Neural cell (in vitro differentiated cells): ENCODE results near the gene KDM1A. TPM values are rescaled to one million over a fixed set of nuclear protein-coding genes. Genes with fewer than 3 reads are reported as not detected.

Experiments used
- H2AFZ ChIP-seq: fragments of 200-600, 300-800 bp; sonication (generic), shearing (Covaris generic); 2 replicates; pipeline ENCODE4 v1.6.0; 2014; ENCODE audit warnings: low read depth, mild to moderate bottlenecking, antibody characterized with exemption, low read length, moderate library complexity
- H3F3A ChIP-seq: fragments of 200-600 bp; shearing (Covaris generic); 2 replicates; pipeline ENCODE4 v1.6.1; 2016; ENCODE audit warnings: mild to moderate bottlenecking, moderate library complexity, mixed read lengths, antibody characterized with exemption, low read length; ENCODE audit not compliant: insufficient read depth, poor library complexity, severe bottlenecking
- H3K27ac ChIP-seq: fragments of 200-600, 300-800 bp; sonication (generic), shearing (Covaris generic); 2 replicates; pipeline ENCODE4 v1.5.1; 2014; ENCODE audit warnings: mild to moderate bottlenecking, low read length, moderate library complexity
- H3K27me3 ChIP-seq: fragments of 300-800, 200-600 bp; sonication (generic), shearing (Covaris generic); 2 replicates; pipeline ENCODE4 v1.6.0; 2014; ENCODE audit warnings: mild to moderate bottlenecking, low read depth, low read length, moderate library complexity; ENCODE audit not compliant: insufficient read depth
- H3K36me3 ChIP-seq: fragments of 300-800, 200-600 bp; sonication (generic), shearing (Covaris generic); 2 replicates; pipeline ENCODE4 v1.5.1; 2014; ENCODE audit warnings: mild to moderate bottlenecking, antibody characterized with exemption, low read length, moderate library complexity; ENCODE audit not compliant: insufficient read depth
- H3K4me2 ChIP-seq: fragments of 300-800, 200-600 bp; sonication (generic), shearing (Covaris generic); 2 replicates; pipeline ENCODE4 v1.6.0; 2014; ENCODE audit warnings: mild to moderate bottlenecking, low read length
- H3K4me3 ChIP-seq: fragments of 300-800, 200-600 bp; sonication (generic), shearing (Covaris generic); 2 replicates; pipeline ENCODE4 v1.5.1; 2014; ENCODE audit warnings: mild to moderate bottlenecking, low read length, moderate library complexity
- H3K79me2 ChIP-seq: fragments of 200-600 bp; shearing (Covaris generic); replicated peaks from 2 replicates; pipeline ENCODE4 v1.6.0; 2014; ENCODE audit warnings: mild to moderate bottlenecking, low read length, moderate library complexity; ENCODE audit not compliant: insufficient read depth
- H3K9ac ChIP-seq: fragments of 300-800, 200-600 bp; sonication (generic), shearing (Covaris generic); 2 replicates; pipeline ENCODE4 v1.6.1; 2016; ENCODE audit warnings: mild to moderate bottlenecking, low read length, mixed read lengths
- H3K9me2 ChIP-seq: fragments of 200-600 bp; shearing (Covaris generic); 2 replicates; pipeline ENCODE4 v1.6.1; 2016; ENCODE audit warnings: mild to moderate bottlenecking, low read length, mixed read lengths; ENCODE audit not compliant: insufficient read depth
- H3K9me3 ChIP-seq: fragments of 200-600, 300-800 bp; sonication (generic), shearing (Covaris generic); 2 replicates; pipeline ENCODE4 v1.6.1; 2016; ENCODE audit warnings: mild to moderate bottlenecking, mixed run types, low read length, moderate library complexity, mixed read lengths
- H4K20me1 ChIP-seq: fragments of 200-600 bp; shearing (Covaris generic); 2 replicates; pipeline ENCODE4 v1.6.1; 2016; ENCODE audit warnings: mild to moderate bottlenecking, mixed run types; ENCODE audit not compliant: insufficient read depth
- EP300 ChIP-seq: fragments of 450-650 bp; conservative IDR thresholded peaks from 2 replicates; pipeline ENCODE4 v1.6.1; 2014; ENCODE audit warnings: antibody characterized with exemption, mild to moderate bottlenecking, moderate library complexity; ENCODE audit not compliant: poor library complexity, severe bottlenecking
- EZH2 ChIP-seq: fragments of 200-600, 300-800 bp; shearing (Covaris generic), sonication (generic); IDR thresholded peaks from 2 replicates; pipeline ENCODE4 v1.6.1; 2014; ENCODE audit warnings: antibody characterized with exemption, low read length, borderline replicate concordance, mild to moderate bottlenecking; ENCODE audit not compliant: insufficient read depth, poor library complexity, severe bottlenecking
- MXI1 ChIP-seq: fragments of 450-650 bp; conservative IDR thresholded peaks from 2 replicates; pipeline ENCODE4 v1.6.1; 2014; ENCODE audit warnings: antibody characterized with exemption, mild to moderate bottlenecking; ENCODE audit not compliant: poor library complexity, severe bottlenecking
- POLR2AphosphoS5 ChIP-seq: IDR thresholded peaks from 2 replicates; pipeline ENCODE4 v1.6.1; 2012
- RAD21 ChIP-seq: fragments of 450-650 bp; conservative IDR thresholded peaks from 2 replicates; pipeline ENCODE4 v1.6.1; 2014; ENCODE audit warnings: antibody characterized with exemption, mild to moderate bottlenecking, moderate library complexity
- SMC3 ChIP-seq: fragments of 450-650 bp; conservative IDR thresholded peaks from 2 replicates; pipeline ENCODE4 v1.6.1; 2014; ENCODE audit warnings: antibody characterized with exemption, mild to moderate bottlenecking, moderate library complexity; ENCODE audit not compliant: poor library complexity
- TAF1 ChIP-seq: IDR thresholded peaks from 2 replicates; pipeline ENCODE4 v1.6.1; 2012; ENCODE audit warnings: low read depth
- polyA plus RNA-seq: library from polyadenylated mRNA; depleted of rRNA; stranded (reverse); fragments of >200 nt; gene quantifications from 2 replicates; pipeline ENCODE4 v1.2.3, GENCODE V29; 2014
- TF ChIP-seq, protein P1 (sequence below): fragments of 450-650 bp; IDR thresholded peaks from 2 replicates; pipeline ENCODE4 v1.5.1; 2014; ENCODE audit warnings: antibody characterized with exemption, mild to moderate bottlenecking, moderate library complexity; ENCODE audit not compliant: poor library complexity, severe bottlenecking
- TF ChIP-seq, protein P2 (sequence below): IDR thresholded peaks from 2 replicates; pipeline ENCODE4 v1.6.1; 2012; ENCODE audit warnings: borderline replicate concordance

Gene KDM1A
- polyA plus RNA-seq, 1 donor from 2014 or later, result 276 TPM

GRCh38 chr1:23066075-23066474 lies 46.8 kb downstream of the KDM1A start:
- Histone ChIP-seq H3K4me3 (no peak overlapping the region), H3K9ac (no peak overlapping the region), H3F3A (no peaks in the 10 kb centered on the region), H2AFZ (no peak overlapping the region), H3K27ac (no peak overlapping the region), H3K9me2 (no peaks in the 10 kb centered on the region), H3K36me3 (peaks cover 20% of the 10 kb centered on the region), H3K79me2 (peaks cover 15% of the 10 kb centered on the region), H3K27me3 (no peaks in the 10 kb centered on the region), H3K4me2 (no peak overlapping the region), H4K20me1 (no peaks in the 10 kb centered on the region), H3K9me3 (no peaks in the 10 kb centered on the region)
- TF ChIP-seq, protein P1, sequence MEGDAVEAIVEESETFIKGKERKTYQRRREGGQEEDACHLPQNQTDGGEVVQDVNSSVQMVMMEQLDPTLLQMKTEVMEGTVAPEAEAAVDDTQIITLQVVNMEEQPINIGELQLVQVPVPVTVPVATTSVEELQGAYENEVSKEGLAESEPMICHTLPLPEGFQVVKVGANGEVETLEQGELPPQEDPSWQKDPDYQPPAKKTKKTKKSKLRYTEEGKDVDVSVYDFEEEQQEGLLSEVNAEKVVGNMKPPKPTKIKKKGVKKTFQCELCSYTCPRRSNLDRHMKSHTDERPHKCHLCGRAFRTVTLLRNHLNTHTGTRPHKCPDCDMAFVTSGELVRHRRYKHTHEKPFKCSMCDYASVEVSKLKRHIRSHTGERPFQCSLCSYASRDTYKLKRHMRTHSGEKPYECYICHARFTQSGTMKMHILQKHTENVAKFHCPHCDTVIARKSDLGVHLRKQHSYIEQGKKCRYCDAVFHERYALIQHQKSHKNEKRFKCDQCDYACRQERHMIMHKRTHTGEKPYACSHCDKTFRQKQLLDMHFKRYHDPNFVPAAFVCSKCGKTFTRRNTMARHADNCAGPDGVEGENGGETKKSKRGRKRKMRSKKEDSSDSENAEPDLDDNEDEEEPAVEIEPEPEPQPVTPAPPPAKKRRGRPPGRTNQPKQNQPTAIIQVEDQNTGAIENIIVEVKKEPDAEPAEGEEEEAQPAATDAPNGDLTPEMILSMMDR, result no peak
- no peak for TF ChIP-seq MXI1
- TF ChIP-seq, protein P2, sequence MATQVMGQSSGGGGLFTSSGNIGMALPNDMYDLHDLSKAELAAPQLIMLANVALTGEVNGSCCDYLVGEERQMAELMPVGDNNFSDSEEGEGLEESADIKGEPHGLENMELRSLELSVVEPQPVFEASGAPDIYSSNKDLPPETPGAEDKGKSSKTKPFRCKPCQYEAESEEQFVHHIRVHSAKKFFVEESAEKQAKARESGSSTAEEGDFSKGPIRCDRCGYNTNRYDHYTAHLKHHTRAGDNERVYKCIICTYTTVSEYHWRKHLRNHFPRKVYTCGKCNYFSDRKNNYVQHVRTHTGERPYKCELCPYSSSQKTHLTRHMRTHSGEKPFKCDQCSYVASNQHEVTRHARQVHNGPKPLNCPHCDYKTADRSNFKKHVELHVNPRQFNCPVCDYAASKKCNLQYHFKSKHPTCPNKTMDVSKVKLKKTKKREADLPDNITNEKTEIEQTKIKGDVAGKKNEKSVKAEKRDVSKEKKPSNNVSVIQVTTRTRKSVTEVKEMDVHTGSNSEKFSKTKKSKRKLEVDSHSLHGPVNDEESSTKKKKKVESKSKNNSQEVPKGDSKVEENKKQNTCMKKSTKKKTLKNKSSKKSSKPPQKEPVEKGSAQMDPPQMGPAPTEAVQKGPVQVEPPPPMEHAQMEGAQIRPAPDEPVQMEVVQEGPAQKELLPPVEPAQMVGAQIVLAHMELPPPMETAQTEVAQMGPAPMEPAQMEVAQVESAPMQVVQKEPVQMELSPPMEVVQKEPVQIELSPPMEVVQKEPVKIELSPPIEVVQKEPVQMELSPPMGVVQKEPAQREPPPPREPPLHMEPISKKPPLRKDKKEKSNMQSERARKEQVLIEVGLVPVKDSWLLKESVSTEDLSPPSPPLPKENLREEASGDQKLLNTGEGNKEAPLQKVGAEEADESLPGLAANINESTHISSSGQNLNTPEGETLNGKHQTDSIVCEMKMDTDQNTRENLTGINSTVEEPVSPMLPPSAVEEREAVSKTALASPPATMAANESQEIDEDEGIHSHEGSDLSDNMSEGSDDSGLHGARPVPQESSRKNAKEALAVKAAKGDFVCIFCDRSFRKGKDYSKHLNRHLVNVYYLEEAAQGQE, result no peak
- TF ChIP-seq EZH2, result no peak
- TF ChIP-seq POLR2AphosphoS5, result no peak
- no peak for TF ChIP-seq RAD21
- TF ChIP-seq TAF1, result no peak
- TF ChIP-seq SMC3, result no peak
- TF ChIP-seq EP300, result no peak

- H3K27ac ChIP-seq, result no peak overlapping the region
- peaks cover 15% of the 10 kb centered on the region for H3K79me2 ChIP-seq
- no peaks in the 10 kb centered on the region for H3K9me3 ChIP-seq
- no peak overlapping the region for H2AFZ ChIP-seq
- H3K4me2 ChIP-seq, result no peak overlapping the region
- TF ChIP-seq, protein P1, result no peak
- no peak for TF ChIP-seq EZH2
- TF ChIP-seq EP300, result no peak
- no peak for TF ChIP-seq MXI1
- TF ChIP-seq RAD21, result no peak
- no peak for TF ChIP-seq SMC3
- no peak for TF ChIP-seq POLR2AphosphoS5
- TF ChIP-seq, protein P2, result no peak
- TF ChIP-seq TAF1, result no peak
- H3K9me2 ChIP-seq, result no peaks in the 10 kb centered on the region
- no peak overlapping the region for H3K9ac ChIP-seq
- H3K4me3 ChIP-seq, result no peak overlapping the region
- H3F3A ChIP-seq, result no peaks in the 10 kb centered on the region
- peaks cover 30% of the 10 kb centered on the region for H3K36me3 ChIP-seq
- H4K20me1 ChIP-seq, result no peaks in the 10 kb centered on the region
- H3K27me3 ChIP-seq, result no peaks in the 10 kb centered on the region
These were observed 49.9 kb downstream of the KDM1A start for GRCh38 chr1:23069149-23069548.
